GM12878 (cell line): ENCODE measurements around the gene MYO9B. TPM values are rescaled to one million over a fixed set of nuclear protein-coding genes. Genes with fewer than 3 reads are reported as not detected.

Experiments
- ATAC-seq: fragments of 200-7000 bp; cut with Tn5 transposase; 3 replicates; pipeline ENCODE4 v1.9.1; 2020; ENCODE audit warnings: mild to moderate bottlenecking, moderate library complexity
- BruUV-seq: library from RNA; stranded (reverse); fragments of 400-500 nt; replicated peaks from 2 replicates; lab custom pipeline; 2021; lab: Mats Ljungman, UMichigan
- CTCF ChIA-PET: fragments of 300-600 bp; sonication (Branson Sonifier 250); formaldehyde crosslinking; extraction: SDS; loops from one replicate; lab custom pipeline; 2021; ENCODE audit warnings: inconsistent platforms; lab: Yijun Ruan, JAX
- POLR2A ChIA-PET: fragments of 350-600 bp; formaldehyde crosslinking; extraction: SDS; loops from one replicate; lab custom pipeline; 2021; ENCODE audit warnings: inconsistent platforms; lab: Charles Lee
- RAD21 ChIA-PET: fragments of 300-600 bp; sonication (Branson Sonifier 250); formaldehyde crosslinking; loops from one replicate; lab custom pipeline; 2023; ENCODE audit warnings: antibody characterized with exemption; ENCODE audit not compliant: unreplicated experiment; lab: Charles Lee
- SMC1A ChIA-PET: fragments of 300-600 bp; sonication (Branson Sonifier 250); formaldehyde crosslinking; loops from one replicate; lab custom pipeline; 2023; ENCODE audit not compliant: unreplicated experiment, uncharacterized antibody; lab: Charles Lee
- DNase-seq: peaks from one replicate; pipeline ENCODE4 v3.0.0-alpha.2; 2011; ENCODE audit warnings: low read depth, low spot score
- FAIRE-seq: peaks from 3 replicates; lab custom pipeline; 2011; peaks lifted over from hg19 to GRCh38; lab: Jason Lieb, UNC
- H2AFZ ChIP-seq: 2 replicates; pipeline ENCODE4 v1.6.0; 2011; ENCODE audit warnings: low read depth, low read length, control low read depth; ENCODE audit not compliant: control insufficient read depth
- H3K27ac ChIP-seq: 2 replicates; pipeline ENCODE4 v1.5.1; 2011; ENCODE audit warnings: control low read depth; ENCODE audit not compliant: control insufficient read depth, insufficient read depth
- H3K27me3 ChIP-seq, 2 experiments: replicated peaks in 1 of 2; 2 replicates each; pipeline versions ENCODE4 v1.6.0 to v1.6.1; 2011; ENCODE audit warnings: low read length in 1 of 2; ENCODE audit not compliant: control insufficient read depth in 2 of 2, insufficient read depth in 2 of 2
- H3K36me3 ChIP-seq, 2 experiments: 2 replicates each; pipeline ENCODE4 v1.5.1; 2011; ENCODE audit warnings: low read length in 1 of 2; ENCODE audit not compliant: control insufficient read depth in 2 of 2, insufficient read depth in 2 of 2
- H3K4me1 ChIP-seq: 2 replicates; pipeline ENCODE4 v1.6.1; 2011; ENCODE audit warnings: mild to moderate bottlenecking, low read length, moderate library complexity, mixed read lengths; ENCODE audit not compliant: control insufficient read depth, insufficient read depth
- H3K4me2 ChIP-seq: 2 replicates; pipeline ENCODE4 v1.6.0; 2011; ENCODE audit warnings: control low read depth; ENCODE audit not compliant: control insufficient read depth, insufficient read depth
- H3K4me3 ChIP-seq: fragments of 200-600 bp; sonication (generic); 2 replicates; pipeline ENCODE4 v1.5.1; 2016
- H3K79me2 ChIP-seq: 2 replicates; pipeline ENCODE4 v1.6.0; 2011; ENCODE audit warnings: low read length; ENCODE audit not compliant: control insufficient read depth, insufficient read depth
- H3K9ac ChIP-seq: 2 replicates; pipeline ENCODE4 v1.8.0; 2011; ENCODE audit warnings: low read length, control low read depth, mixed read lengths; ENCODE audit not compliant: control insufficient read depth, insufficient read depth
- H3K9me3 ChIP-seq: replicated peaks from 3 replicates; pipeline ENCODE4 v1.5.1; 2011; ENCODE audit warnings: mild to moderate bottlenecking, low read length; ENCODE audit not compliant: control insufficient read depth, insufficient read depth
- H4K20me1 ChIP-seq: 2 replicates; pipeline ENCODE4 v1.6.0; 2011; ENCODE audit not compliant: control insufficient read depth, insufficient read depth
- TCF3 ChIP-seq: IDR thresholded peaks from 2 replicates; pipeline ENCODE4 v1.6.1; 2012; ENCODE audit warnings: low read depth, mild to moderate bottlenecking, low read length, borderline replicate concordance; ENCODE audit not compliant: insufficient read depth
- ZBTB40 ChIP-seq: fragments of 450-650 bp; IDR thresholded peaks from 2 replicates; pipeline ENCODE4 v1.6.1; 2016; ENCODE audit warnings: mild to moderate bottlenecking, moderate library complexity, borderline replicate concordance
- WGBS: methylation state at CpG from one replicate; pipeline ENCODE4 v1.1.6; 2016; ENCODE audit warnings: low lambda C conversion rate; ENCODE audit not compliant: insufficient replicate concordance, insufficient coverage; ENCODE audit errors: missing lambda C conversion rate; 5-methylcytosine and 5-hydroxymethylcytosine counted together
- in situ Hi-C: fragments of 300-500 bp; cut with MboI; formaldehyde crosslinking; loops from 9 replicates; pipeline ENCODE4 v1.14.3; 2018; ENCODE audit warnings: mixed read lengths
- intact Hi-C: fragments of 100-400 bp; cut with micrococcal nuclease; formaldehyde crosslinking; loops from one replicate; pipeline ENCODE4 v1.14.2; 2022; ENCODE audit not compliant: unreplicated experiment
- polyA plus RNA-seq, 11 experiments: library from polyadenylated mRNA; depleted of rRNA in 4 of 11; unstranded in 6 of 11; stranded (reverse) in 5 of 11; fragments of >200 nt; fragmentation: Nextera tagmentation in 4 of 11; fragmentation: Illumina TruSeq in 1 of 11; extraction: Ambion mirVana in 4 of 11; extraction: Trizol in 1 of 11; gene quantifications; 1 replicate in 1 of 11; 2 replicates in 10 of 11; pipeline versions ENCODE4 v1.2.1 to v1.2.3, GENCODE V29; 2011 to 2016; ENCODE audit warnings: inconsistent platforms in 2 of 11, missing spikeins in 2 of 11, low read depth in 1 of 11
- total RNA-seq, 4 experiments: library from RNA; depleted of rRNA in 3 of 4; stranded (reverse); fragments of >200 nt in 3 of 4; fragmentation: Illumina TruSeq in 1 of 4; extraction: Trizol in 1 of 4; gene quantifications; 2 replicates each; pipeline versions ENCODE4 v1.2.1 to v1.2.3, GENCODE V29; 2013 to 2021

Gene MYO9B
- total and polyA plus RNA-seq, 10 of the 15 experiments (the other 5 are each of a cell fraction or from before 2014, with no cell fraction given) = 5.4 to 165 (median 45.8) TPM

GRCh38 chr19:17165715-17166114 is 90.1 kb downstream of the MYO9B start:
- in situ Hi-C loops = no loop called here
- CTCF ChIA-PET = interaction anchor here (0.7 to 1.2 kb wide), 3 partner anchors 8 to 117 kb away, joined by 3 to 4 read pairs (median 3); no protein-coding TSS in a partner anchor
- FAIRE-seq = no peak

More at GRCh38 chr19:17165715-17166114, 90.1 kb downstream of the MYO9B start:
- H2AFZ ChIP-seq = no peak overlapping the region
- no peak for DNase-seq
- TF ChIP-seq TCF3 (no peak), ZBTB40 (peak; percentile 72)
- RAD21 ChIA-PET = no interaction called here
- no peak overlapping the region for H3K9ac ChIP-seq
- H3K4me2 ChIP-seq = no peak overlapping the region
- H3K27me3 ChIP-seq = no peaks in the 10 kb centered on the region
- no peak overlapping the region for H3K4me3 ChIP-seq
- no peaks in the 10 kb centered on the region for H3K4me1 ChIP-seq
- ATAC-seq = no peak
- no peak overlapping the region for H3K27ac ChIP-seq
- WGBS = over 99% methylated on average over 5 of the region's 5 CpGs
- SMC1A ChIA-PET = interaction anchor here (0.7 kb wide), 1 partner anchor 316 kb away, joined by 3 read pairs; no protein-coding TSS in a partner anchor
- peaks cover 17 to 59% of the 10 kb centered on the region in 2 experiments for H3K36me3 ChIP-seq
- BruUV-seq = no TSS peak
- H4K20me1 ChIP-seq = no peaks in the 10 kb centered on the region
- intact Hi-C loops = no loop called here
- POLR2A ChIA-PET = no interaction called here
- no peaks in the 10 kb centered on the region; the same call in 1 of the 3 replicates for H3K9me3 ChIP-seq
- no peaks in the 10 kb centered on the region for H3K79me2 ChIP-seq
